Measurements from ENCODE around the gene SETD2. TPM values are rescaled to one million over a fixed set of nuclear protein-coding genes. Genes with fewer than 3 reads are reported as not detected.
"Not testable (repeated sequence)": the region's sequence is repeated elsewhere in the genome, so short reads cannot be mapped to it uniquely, and the experiment has no call there.

SETD2 gene
- total RNA-seq, 1 donor from 2014 or later: 30.1 TPM

- not testable (repeated sequence) for DNase-seq (ENCODE audit: low spot score)
These were observed 126.6 kb downstream of the SETD2 start for GRCh38 chr3:47037302-47037701.

- no peak for DNase-seq (ENCODE audit: low spot score)
These were observed 127.8 kb downstream of the SETD2 start for GRCh38 chr3:47036145-47036544.

GRCh38 chr3:47035645-47036044 lies 128.3 kb downstream of the SETD2 start:
- DNase-seq (ENCODE audit: low spot score): no peak

GRCh38 chr3:47034868-47035489 lies 128.9 kb downstream of the SETD2 start:
- DNase-seq (ENCODE audit: low spot score): no peak

GRCh38 chr3:47031041-47031440 lies 132.9 kb downstream of the SETD2 start:
- not testable (repeated sequence) for DNase-seq (ENCODE audit: low spot score)

- no peak for DNase-seq (ENCODE audit: low spot score)
These were observed 135.2 kb downstream of the SETD2 start for GRCh38 chr3:47028667-47029066.

GRCh38 chr3:47028146-47028545 lies 135.8 kb downstream of the SETD2 start:
- DNase-seq (ENCODE audit: low spot score): no peak

GRCh38 chr3:47026432-47026831 lies 137.5 kb downstream of the SETD2 start:
- DNase-seq (ENCODE audit: low spot score): not testable (repeated sequence)

GRCh38 chr3:47024932-47025331 lies 139.0 kb downstream of the SETD2 start:
- DNase-seq (ENCODE audit: low spot score): no peak

GRCh38 chr3:47022641-47023071 lies 141.3 kb downstream of the SETD2 start:
- no peak for DNase-seq (ENCODE audit: low spot score)

GRCh38 chr3:47020311-47020710 lies 143.6 kb downstream of the SETD2 start:
- no peak for DNase-seq (ENCODE audit: low spot score)

- DNase-seq (ENCODE audit: low spot score): no peak
These were observed 144.7 kb downstream of the SETD2 start for GRCh38 chr3:47019201-47019600.

- no peak for DNase-seq (ENCODE audit: low spot score)
These were observed 145.7 kb downstream of the SETD2 start for GRCh38 chr3:47018269-47018611.

GRCh38 chr3:47017504-47018268 lies 146.2 kb downstream of the SETD2 start:
- DNase-seq (ENCODE audit: low spot score): no peak

- no peak for DNase-seq (ENCODE audit: low spot score)
These were observed 146.9 kb downstream of the SETD2 start for GRCh38 chr3:47016934-47017435.

GRCh38 chr3:47016086-47016933 lies 147.6 kb downstream of the SETD2 start:
- no peak for DNase-seq (ENCODE audit: low spot score)

- DNase-seq (ENCODE audit: low spot score): no peak
These were observed 148.8 kb downstream of the SETD2 start for GRCh38 chr3:47015151-47015550.

- DNase-seq (ENCODE audit: low spot score): no peak
These were observed 149.9 kb downstream of the SETD2 start for GRCh38 chr3:47014036-47014435.

GRCh38 chr3:47013231-47013630 lies 150.7 kb downstream of the SETD2 start:
- no peak for DNase-seq (ENCODE audit: low spot score)

GRCh38 chr3:47012342-47013230 lies 151.3 kb downstream of the SETD2 start:
- DNase-seq (ENCODE audit: low spot score): no peak

GRCh38 chr3:47011371-47011770 lies 152.5 kb downstream of the SETD2 start:
- no peak for DNase-seq (ENCODE audit: low spot score)

Measured in umbilical cord (tissue), 2 donors.